Measurements from ENCODE around the gene NEMF.

The NEMF gene

DNA sequence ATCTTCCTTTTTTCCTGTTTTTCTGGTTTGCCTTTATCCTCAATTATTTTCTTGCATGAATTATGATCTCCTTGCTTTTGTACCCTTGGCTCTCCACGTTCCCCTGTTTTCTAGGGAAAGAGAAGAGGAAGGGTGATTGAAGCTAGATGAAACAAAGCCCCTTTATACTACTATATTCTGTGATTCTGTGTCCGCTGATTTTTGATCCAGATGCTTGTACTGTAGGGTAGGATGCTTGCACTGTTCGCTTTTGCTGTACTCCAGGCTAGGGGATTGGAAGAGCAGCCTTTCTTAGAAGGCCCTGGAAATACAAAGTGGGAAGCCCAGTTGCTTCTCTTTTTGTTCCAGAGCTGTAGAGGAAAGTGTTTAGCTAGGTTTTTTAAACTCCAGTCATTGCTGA is 119.7 kb downstream of the NEMF start:
- DNase-seq: no peak

Data from NCI-H748 treated with DMSO at 0.1 percent for 48 hours (cell line).